HepG2 (cell line): ENCODE data around the gene THRB. TPM values are rescaled to one million over a fixed set of nuclear protein-coding genes. Genes with fewer than 3 reads are reported as not detected.
A peak's percentile ranks its signal among the peaks of the same experiment; 100 is the strongest.

ENCODE experiments used
- CREB1 ChIP-seq, 2 experiments: fragments of 450-650 bp in 1 of 2; IDR thresholded peaks; 2 replicates each; pipeline ENCODE4 v1.6.1; 2016 to 2017; ENCODE audit warnings: control low read depth in 1 of 2, mild to moderate bottlenecking in 1 of 2, missing compliant biosample characterization in 1 of 2, missing genetic modification characterization in 1 of 2
- EEA1 ChIP-seq: sonication (generic); formaldehyde crosslinking; IDR thresholded peaks from 2 replicates; pipeline ENCODE4 v1.5.1; 2020; ENCODE audit warnings: mild to moderate bottlenecking, missing genetic modification reagents, borderline replicate concordance
- EP300 ChIP-seq, 3 experiments: sonication (generic) in 1 of 3; formaldehyde crosslinking in 1 of 3; IDR thresholded peaks; 2 replicates each; pipeline versions ENCODE4 v1.5.1 to v1.6.1; 2011 to 2020; ENCODE audit warnings: low read depth in 2 of 3, low read length in 2 of 3, borderline replicate concordance in 1 of 3, improper control_type of control experiment in 1 of 3, mild to moderate bottlenecking in 1 of 3, missing genetic modification reagents in 1 of 3, moderate library complexity in 1 of 3
- FOXA3 ChIP-seq: IDR thresholded peaks from 2 replicates; pipeline ENCODE4 v1.6.1; 2016; ENCODE audit warnings: missing genetic modification reagents, missing compliant biosample characterization
- HCFC1 ChIP-seq: fragments of 150-350 bp; IDR thresholded peaks from 2 replicates; pipeline ENCODE4 v1.6.1; 2014; ENCODE audit warnings: low read depth, low read length
- HNF1B ChIP-seq: sonication (generic); formaldehyde crosslinking; IDR thresholded peaks from 2 replicates; pipeline ENCODE4 v1.5.1; 2020; ENCODE audit warnings: mild to moderate bottlenecking, moderate library complexity, missing genetic modification reagents
- KDM6A ChIP-seq: IDR thresholded peaks from 2 replicates; pipeline ENCODE4 v1.6.1; 2016; ENCODE audit warnings: low read depth
- RXRB ChIP-seq: IDR thresholded peaks from 2 replicates; pipeline ENCODE4 v1.6.1; 2016; ENCODE audit warnings: borderline replicate concordance, missing genetic modification reagents, missing compliant biosample characterization
- ZBTB7B ChIP-seq: sonication (generic); formaldehyde crosslinking; IDR thresholded peaks from 2 replicates; pipeline ENCODE4 v1.4.0; 2020; ENCODE audit warnings: missing genetic modification reagents
- ZNF234 ChIP-seq: sonication (generic); formaldehyde crosslinking; conservative IDR thresholded peaks from 2 replicates; pipeline ENCODE4 v1.5.1; 2020; ENCODE audit warnings: mild to moderate bottlenecking, missing genetic modification reagents
- ZNF496 ChIP-seq: sonication (generic); formaldehyde crosslinking; IDR thresholded peaks from 2 replicates; pipeline ENCODE4 v1.8.1; 2023; ENCODE audit warnings: mild to moderate bottlenecking, moderate library complexity, missing genetic modification reagents; ENCODE audit not compliant: insufficient replicate concordance
- ZNF781 ChIP-seq: sonication (generic); formaldehyde crosslinking; IDR thresholded peaks from 2 replicates; pipeline ENCODE4 v1.5.1; 2020; ENCODE audit warnings: borderline replicate concordance, mild to moderate bottlenecking, missing genetic modification reagents; ENCODE audit errors: not compliant biosample characterization
- ZNF83 ChIP-seq: sonication (generic); formaldehyde crosslinking; IDR thresholded peaks from 2 replicates; pipeline ENCODE4 v1.4.0; 2020; ENCODE audit warnings: missing genetic modification reagents, mild to moderate bottlenecking, borderline replicate concordance
- polyA plus RNA-seq, 8 experiments: library from polyadenylated mRNA; depleted of rRNA in 3 of 8; stranded (reverse) in 7 of 8; unstranded in 1 of 8; fragments of >200 nt; fragmentation: Illumina TruSeq in 4 of 8; extraction: Trizol in 4 of 8; gene quantifications; 2 replicates each; pipeline versions ENCODE4 v1.2.1 to v1.2.3, GENCODE V29; 2011 to 2016; ENCODE audit warnings: low read depth in 4 of 8, missing spikeins in 1 of 8, mixed read lengths in 1 of 8; ENCODE audit not compliant: insufficient read depth in 1 of 8
- total RNA-seq, 5 experiments: library from RNA; depleted of rRNA; stranded (reverse); fragments of >200 nt; fragmentation: Illumina TruSeq; extraction: Trizol; gene quantifications; 2 replicates each; pipeline ENCODE4 v1.2.3, GENCODE V29; 2016; ENCODE audit warnings: low read depth in 1 of 5
- TF ChIP-seq, protein P1 (sequence below): sonication (generic); formaldehyde crosslinking; IDR thresholded peaks from 2 replicates; pipeline ENCODE4 v1.4.0; 2020; ENCODE audit warnings: low read depth, missing genetic modification reagents
- TF ChIP-seq, protein P2 (sequence below): sonication (generic); formaldehyde crosslinking; IDR thresholded peaks from 2 replicates; pipeline ENCODE4 v1.4.0; 2020; ENCODE audit warnings: missing genetic modification reagents, borderline replicate concordance
- TF ChIP-seq, protein P3 (sequence below): sonication (generic); formaldehyde crosslinking; IDR thresholded peaks from 2 replicates; pipeline ENCODE4 v1.8.0; 2022; ENCODE audit warnings: missing genetic modification reagents, mild to moderate bottlenecking, borderline replicate concordance

The THRB gene
- total and polyA plus RNA-seq, 2 of the 13 experiments (the other 11 are each of a cell fraction or from before 2014, with no cell fraction given): 4.7 to 22.7 TPM

DNA sequence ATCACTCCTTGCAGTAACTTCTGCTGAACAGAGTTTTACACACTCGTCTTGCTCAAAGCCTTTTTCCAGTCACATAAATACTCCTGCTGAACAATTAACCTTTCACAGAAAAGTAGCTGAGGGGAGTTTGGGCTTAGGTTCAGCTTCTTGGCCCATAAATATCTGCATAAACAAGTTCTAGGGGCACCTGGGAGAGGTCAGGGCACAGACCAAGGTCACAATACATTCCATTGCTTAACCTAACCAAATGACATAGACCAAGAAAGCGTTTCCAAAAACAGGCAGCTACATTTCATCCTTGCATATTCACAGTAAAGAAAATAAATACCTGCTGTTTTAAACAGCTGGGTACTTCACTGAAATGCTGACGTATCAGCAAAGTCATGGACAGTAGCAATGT lies 101.3 kb downstream of the THRB start (continued):
- TF ChIP-seq EP300 (IDR thresholded peaks at IDR 0.05; ENCODE audit: low read depth in 2 of 2, low read length in 2 of 2): peak in 1 of 2 experiments; percentile 72; a peak in 2 of 4 replicates
- TF ChIP-seq EP300 (CRISPR knock-in tag; IDR thresholded peaks at IDR 0.05; ENCODE audit: borderline replicate concordance): no peak; the same call in 1 of the 2 replicates
- no peak for TF ChIP-seq CREB1 (IDR thresholded peaks at IDR 0.05)
- no peak for TF ChIP-seq CREB1 (CRISPR knock-in tag; IDR thresholded peaks at IDR 0.05)
- TF ChIP-seq EEA1 (CRISPR knock-in tag): no peak
- TF ChIP-seq ZNF496 (CRISPR knock-in tag): no peak
- TF ChIP-seq HNF1B (CRISPR knock-in tag): 0 out of 2 replicates have a peak, but pooled peaks have one; percentile 51
- TF ChIP-seq, protein P1, sequence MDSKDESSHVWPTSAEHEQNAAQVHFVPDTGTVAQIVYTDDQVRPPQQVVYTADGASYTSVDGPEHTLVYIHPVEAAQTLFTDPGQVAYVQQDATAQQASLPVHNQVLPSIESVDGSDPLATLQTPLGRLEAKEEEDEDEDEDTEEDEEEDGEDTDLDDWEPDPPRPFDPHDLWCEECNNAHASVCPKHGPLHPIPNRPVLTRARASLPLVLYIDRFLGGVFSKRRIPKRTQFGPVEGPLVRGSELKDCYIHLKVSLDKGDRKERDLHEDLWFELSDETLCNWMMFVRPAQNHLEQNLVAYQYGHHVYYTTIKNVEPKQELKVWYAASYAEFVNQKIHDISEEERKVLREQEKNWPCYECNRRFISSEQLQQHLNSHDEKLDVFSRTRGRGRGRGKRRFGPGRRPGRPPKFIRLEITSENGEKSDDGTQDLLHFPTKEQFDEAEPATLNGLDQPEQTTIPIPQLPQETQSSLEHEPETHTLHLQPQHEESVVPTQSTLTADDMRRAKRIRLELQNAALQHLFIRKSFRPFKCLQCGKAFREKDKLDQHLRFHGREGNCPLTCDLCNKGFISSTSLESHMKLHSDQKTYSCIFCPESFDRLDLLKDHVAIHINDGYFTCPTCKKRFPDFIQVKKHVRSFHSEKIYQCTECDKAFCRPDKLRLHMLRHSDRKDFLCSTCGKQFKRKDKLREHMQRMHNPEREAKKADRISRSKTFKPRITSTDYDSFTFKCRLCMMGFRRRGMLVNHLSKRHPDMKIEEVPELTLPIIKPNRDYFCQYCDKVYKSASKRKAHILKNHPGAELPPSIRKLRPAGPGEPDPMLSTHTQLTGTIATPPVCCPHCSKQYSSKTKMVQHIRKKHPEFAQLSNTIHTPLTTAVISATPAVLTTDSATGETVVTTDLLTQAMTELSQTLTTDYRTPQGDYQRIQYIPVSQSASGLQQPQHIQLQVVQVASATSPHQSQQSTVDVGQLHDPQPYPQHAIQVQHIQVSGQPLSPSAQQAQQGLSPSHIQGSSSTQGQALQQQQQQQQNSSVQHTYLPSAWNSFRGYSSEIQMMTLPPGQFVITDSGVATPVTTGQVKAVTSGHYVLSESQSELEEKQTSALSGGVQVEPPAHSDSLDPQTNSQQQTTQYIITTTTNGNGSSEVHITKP: no peak
- TF ChIP-seq ZNF781 (CRISPR knock-in tag): no peak
- TF ChIP-seq KDM6A (CRISPR knock-in tag): 0 out of 2 replicates have a peak, but pooled peaks have one; percentile 15
- no peak for TF ChIP-seq ZNF234 (CRISPR knock-in tag)
- TF ChIP-seq HCFC1: no peak
- peak; percentile 42; the same call in 1 of the 2 replicates for TF ChIP-seq ZBTB7B (CRISPR knock-in tag)
- TF ChIP-seq RXRB (CRISPR knock-in tag): peak; percentile 26; the same call in 1 of the 2 replicates
- TF ChIP-seq, protein P2, sequence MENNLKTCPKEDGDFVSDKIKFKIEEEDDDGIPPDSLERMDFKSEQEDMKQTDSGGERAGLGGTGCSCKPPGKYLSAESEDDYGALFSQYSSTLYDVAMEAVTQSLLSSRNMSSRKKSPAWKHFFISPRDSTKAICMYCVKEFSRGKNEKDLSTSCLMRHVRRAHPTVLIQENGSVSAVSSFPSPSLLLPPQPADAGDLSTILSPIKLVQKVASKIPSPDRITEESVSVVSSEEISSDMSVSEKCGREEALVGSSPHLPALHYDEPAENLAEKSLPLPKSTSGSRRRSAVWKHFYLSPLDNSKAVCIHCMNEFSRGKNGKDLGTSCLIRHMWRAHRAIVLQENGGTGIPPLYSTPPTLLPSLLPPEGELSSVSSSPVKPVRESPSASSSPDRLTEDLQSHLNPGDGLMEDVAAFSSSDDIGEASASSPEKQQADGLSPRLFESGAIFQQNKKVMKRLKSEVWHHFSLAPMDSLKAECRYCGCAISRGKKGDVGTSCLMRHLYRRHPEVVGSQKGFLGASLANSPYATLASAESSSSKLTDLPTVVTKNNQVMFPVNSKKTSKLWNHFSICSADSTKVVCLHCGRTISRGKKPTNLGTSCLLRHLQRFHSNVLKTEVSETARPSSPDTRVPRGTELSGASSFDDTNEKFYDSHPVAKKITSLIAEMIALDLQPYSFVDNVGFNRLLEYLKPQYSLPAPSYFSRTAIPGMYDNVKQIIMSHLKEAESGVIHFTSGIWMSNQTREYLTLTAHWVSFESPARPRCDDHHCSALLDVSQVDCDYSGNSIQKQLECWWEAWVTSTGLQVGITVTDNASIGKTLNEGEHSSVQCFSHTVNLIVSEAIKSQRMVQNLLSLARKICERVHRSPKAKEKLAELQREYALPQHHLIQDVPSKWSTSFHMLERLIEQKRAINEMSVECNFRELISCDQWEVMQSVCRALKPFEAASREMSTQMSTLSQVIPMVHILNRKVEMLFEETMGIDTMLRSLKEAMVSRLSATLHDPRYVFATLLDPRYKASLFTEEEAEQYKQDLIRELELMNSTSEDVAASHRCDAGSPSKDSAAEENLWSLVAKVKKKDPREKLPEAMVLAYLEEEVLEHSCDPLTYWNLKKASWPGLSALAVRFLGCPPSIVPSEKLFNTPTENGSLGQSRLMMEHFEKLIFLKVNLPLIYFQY (CRISPR knock-in tag): peak; percentile 69; the same call in 1 of the 2 replicates
- peak; percentile 30; the same call in 1 of the 2 replicates for TF ChIP-seq FOXA3
- no peak for TF ChIP-seq ZNF83 (CRISPR knock-in tag)
- TF ChIP-seq, protein P3, sequence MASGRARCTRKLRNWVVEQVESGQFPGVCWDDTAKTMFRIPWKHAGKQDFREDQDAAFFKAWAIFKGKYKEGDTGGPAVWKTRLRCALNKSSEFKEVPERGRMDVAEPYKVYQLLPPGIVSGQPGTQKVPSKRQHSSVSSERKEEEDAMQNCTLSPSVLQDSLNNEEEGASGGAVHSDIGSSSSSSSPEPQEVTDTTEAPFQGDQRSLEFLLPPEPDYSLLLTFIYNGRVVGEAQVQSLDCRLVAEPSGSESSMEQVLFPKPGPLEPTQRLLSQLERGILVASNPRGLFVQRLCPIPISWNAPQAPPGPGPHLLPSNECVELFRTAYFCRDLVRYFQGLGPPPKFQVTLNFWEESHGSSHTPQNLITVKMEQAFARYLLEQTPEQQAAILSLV (CRISPR knock-in tag): no peak
